HPDE6-E6E7 (cell line): ENCODE measurements around the gene NOVA1.
A peak's percentile ranks its signal among the peaks of the same experiment; 100 is the strongest.

ENCODE experiments used
- DNase-seq: peaks from one replicate; pipeline ENCODE4 v3.0.0; 2011; ENCODE audit warnings: missing footprints; ENCODE audit errors: extremely low spot score

NOVA1 gene

DNA sequence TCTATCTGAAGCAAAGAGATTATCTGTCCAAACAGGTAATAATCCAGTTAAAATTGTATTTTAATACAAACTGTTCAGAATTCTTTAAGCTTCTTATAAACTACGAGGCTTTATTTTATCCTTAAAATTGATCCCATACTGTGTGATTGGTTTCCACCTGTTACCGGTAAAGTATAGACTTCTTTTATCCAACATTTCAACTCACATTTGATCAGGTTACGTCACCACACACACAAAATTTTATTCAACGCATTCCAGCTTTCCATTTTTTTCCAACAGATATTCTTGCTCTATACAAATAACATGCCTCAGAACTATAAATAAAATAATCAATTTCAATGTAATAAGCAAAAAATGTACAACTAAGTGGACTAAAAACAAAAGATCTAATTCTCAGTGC, 4.5 kb downstream of the NOVA1 start:
- DNase-seq = no peak

DNA sequence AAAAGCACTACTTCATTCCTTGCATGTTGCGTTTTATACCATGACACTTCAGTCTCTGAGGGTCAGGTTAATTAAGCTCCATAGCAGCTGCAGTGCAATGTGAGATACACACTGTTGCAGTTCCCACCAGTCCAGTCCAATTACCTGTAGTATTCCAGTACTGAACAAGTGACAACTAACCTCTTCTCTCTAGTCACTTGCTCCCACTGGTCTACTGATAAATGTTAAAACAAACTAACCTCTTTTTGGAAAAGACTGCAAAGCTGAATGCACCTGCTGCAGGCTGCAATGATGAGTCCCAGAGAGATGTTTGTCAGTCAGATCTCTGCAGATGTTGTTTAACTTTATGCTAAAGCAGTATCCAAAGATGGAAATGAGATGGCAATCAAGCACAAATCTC, 7.9 kb downstream of the NOVA1 start:
- DNase-seq = no peak

DNA sequence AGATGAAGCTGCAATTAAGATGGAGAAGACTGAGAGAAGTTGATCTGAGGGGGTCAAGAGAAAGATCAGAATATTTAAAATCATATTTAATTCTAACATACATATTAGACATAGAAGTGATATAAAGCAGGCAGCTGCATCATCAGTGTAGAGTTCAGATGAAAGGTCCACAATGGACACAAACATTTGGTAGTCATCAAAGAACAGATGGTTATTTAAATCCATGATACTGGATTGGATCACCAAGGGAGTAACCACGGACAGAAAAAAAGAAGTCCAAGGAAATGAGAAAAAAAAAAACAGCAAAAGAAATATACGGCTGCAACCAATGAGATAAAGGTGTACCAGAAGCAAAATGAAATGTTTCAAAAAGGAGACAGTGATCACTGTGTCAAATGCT, 20.1 kb downstream of the NOVA1 start:
- DNase-seq = no peak

DNA sequence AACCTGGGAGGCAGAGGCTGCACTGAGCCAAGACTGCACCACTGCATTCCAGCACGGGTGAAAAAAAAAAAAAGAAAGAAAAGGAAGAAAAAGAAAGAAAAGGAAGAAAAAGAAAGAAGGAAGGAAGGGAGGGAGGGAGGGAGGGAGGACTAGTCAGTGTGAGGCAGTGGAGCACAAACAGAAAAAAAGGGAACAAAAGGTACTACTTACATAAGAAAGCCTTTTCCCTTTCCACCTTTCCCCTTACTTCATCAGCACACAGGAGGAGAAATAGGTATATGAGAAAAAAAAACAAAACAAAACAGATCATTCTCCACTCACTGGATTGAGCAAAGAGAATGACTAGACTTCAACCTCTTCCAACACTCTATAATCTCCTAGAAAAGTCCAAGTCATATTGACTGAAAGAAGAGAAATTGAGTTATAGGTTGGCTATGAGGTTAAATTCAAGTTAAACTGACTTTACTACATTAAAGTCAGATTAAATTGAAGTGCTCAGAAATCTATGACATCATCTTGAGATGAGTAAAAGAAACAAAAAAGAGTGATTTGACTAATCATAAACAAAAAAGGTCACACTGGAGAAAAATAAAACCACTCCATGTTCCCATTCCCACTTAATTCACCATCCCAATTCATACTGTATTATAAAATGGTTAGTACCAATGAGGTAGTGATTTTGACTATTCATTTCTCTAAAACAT, 43.6 kb downstream of the NOVA1 start:
- DNase-seq = no peak

DNA sequence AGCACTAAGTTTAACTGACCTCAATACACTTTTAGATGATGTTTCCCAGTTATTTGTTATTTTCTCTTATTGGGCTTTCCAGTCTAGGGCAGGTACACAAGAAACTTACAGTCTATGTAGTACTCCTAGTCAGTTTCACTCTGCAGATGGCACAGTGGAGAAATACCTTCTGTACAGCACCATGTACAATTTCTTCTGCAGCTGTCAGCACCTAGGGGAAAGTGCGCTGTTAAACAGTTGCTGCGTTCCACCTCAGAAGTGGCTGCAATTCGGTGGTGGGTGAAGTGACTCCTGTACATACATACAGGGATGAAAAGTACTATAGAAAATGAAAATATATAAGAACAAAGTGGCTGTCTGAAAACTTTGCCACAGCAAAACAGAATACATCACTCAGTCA, 48.3 kb downstream of the NOVA1 start:
- no peak for DNase-seq

DNA sequence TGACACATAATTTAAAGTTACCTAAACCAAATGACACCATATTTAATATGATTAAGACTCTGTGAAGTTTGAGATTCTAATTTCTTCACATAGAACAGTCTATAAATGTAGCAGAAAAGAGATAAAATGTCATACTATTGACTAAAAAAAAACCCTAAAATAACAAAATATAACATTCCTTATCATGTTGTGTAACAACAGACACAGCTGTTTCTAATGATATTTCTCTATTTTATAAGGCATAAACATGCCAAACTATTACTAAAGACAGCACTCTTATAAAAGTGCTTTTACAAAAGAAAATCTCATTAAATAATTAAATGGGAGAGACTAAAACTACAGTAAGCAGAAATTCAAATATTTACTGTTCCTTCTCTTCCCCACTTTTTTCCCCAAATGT, 49.4 kb downstream of the NOVA1 start:
- no peak for DNase-seq

DNA sequence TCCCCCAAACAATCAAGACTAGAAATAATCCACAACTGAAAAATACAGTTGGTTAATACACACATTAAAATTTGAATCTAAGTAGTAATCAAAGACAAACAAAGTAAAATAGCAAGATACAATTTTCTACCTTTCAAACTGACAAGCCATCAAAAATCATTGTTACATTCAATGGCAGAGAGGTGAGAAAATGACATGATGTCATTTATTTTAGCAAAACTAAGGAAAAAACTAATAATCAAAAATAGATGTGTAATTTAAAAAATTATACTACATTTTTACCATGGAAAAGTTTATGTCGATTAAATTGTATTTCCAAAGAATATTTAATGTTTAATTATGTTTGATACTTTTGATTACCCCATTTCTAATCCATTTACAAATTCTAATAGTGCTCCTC, 59.7 kb downstream of the NOVA1 start:
- DNase-seq = no peak

DNA sequence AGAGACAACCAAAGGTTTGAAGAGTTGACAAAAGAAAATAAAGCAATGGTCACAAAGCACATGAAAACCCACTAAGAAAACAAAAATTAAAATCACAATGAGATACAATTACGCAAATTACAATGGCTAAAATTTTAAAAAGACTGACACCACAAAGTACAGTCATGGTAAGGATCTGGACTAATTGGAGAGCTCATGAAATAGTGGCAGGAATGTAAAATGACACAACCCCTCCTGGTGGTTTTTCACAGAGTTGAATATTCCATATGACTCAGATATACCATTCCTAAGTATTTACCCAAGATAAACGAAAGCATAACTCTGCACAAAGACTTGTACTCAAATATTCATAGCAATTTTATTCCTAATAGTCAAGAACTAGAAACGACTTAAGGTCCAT, 65.9 kb downstream of the NOVA1 start:
- DNase-seq = peak; percentile 26

DNA sequence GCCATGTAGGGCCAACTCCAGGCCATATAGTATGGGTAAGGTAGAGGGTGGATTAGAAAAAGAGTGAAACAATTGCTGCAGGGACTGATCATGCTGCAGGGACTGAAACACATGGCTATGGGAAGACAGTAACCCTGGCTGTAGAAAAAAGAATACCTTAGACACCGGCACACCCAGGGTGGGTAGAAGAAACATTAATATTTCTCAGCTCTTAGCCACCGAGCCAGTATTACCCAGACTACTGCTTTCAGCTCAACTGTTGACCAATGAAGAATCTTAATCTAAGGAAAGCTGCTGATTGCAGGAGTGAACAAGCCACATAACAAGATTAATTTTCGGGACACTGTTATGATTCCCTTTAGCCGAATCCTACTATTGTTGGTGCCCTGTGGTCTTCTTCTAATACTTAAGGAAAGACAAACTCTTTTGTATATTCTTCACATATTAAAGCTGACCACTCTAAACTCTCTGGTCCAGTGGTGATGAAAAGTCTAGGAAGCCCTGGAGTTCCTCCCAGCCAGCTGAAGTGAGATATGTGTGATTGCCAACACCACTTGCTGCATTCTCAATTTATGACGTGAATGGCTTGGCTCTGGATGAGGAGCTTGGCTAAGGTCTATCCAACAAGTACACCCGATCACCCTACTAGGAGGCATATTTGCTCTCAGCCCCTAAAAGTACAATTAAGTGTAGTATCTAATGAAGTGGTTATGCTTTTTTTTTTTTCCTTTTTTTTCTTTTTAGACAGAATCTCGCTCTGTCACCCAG, 69.2 kb downstream of the NOVA1 start:
- DNase-seq = no peak

DNA sequence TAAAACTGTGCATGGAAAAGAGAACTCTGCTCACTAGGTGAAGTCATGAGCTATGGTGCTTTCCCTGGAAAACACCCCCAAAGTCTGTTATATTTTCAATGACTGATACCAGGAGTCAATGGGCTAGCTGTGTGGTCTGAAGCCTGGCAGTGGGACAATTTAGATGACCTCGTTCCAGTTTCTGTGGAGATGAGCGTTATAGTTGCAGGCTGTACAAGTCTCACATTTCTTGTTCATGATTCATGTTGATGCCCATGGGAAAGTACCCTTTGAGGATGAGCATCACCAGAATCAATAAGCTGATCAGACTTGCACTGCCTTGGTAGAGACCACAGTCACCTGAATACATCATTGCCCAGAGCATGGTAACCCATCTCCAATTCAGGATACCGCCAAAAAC, 70.7 kb downstream of the NOVA1 start:
- no peak for DNase-seq

DNA sequence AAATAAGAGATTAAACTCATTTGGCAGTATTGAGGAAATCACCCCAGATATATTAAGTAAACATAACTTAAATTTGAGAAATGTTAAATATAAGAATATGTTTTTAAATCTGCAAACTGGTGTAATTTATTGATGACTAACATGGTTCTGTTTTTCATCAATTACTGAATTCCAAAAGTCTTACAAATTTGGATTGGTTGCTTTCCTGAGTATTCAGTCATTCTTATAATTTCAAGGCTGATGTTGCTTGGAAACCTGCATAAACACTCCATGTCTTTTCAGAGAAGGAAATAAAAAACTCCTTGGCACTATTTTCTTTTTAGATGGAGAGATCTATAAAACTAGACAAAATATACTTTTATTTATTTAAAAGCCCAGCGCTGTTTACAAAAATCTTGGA, 71.7 kb downstream of the NOVA1 start:
- no peak for DNase-seq

DNA sequence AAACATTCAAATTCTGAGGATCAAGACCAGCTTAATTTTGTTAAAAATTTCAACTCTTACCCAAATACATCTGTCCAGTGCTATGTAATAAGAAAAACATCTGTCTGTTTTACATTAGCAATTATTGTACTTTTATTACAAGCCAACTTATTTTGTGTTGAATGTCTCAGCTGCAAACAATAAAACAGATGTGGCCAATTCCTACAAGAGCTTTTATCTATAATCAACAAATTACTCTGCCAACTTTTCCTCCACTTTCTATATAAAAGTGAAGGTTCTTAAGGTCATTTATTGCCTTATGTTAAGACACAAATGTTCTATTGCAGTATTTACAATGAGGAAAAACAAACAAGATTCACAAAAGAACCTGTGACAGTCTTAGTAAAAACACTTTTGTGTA, 72.7 kb downstream of the NOVA1 start:
- DNase-seq = no peak

DNA sequence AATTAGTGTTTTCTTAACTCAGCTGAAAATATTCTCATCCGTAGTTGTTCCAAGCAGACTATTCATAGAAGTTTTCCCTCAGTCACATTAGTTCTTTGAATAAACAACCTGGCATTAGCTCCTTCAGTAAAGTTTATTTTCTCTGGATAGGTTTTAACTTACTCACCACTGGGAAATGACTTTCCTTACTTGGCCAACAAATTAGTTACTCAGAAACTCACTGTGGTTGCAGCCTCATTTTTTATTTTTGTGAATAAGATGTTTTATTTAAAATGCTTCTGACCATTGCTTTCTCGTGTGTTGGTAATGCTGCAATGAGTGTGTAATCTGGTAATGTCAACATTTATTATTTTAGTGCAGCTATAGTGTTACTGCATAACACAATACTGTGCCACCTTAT, 74.9 kb downstream of the NOVA1 start:
- DNase-seq = no peak

DNA sequence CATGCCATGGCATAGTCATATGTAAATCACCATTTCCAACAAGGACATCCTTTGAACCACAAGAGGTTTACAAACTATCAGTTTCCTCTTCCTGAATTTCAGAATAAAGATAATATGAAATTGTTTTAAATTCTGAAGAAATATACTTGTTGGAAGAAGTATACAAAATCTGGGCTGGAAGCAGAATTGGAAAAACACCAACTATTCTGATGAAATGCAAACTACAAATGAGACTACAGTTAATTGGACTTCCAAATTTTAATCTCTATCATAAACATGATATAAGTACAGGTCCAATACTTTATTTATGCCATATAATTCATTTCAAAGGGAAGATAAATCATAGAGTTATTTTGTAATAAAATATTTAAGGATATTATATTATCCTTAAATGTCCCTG, 80.1 kb downstream of the NOVA1 start:
- no peak for DNase-seq

DNA sequence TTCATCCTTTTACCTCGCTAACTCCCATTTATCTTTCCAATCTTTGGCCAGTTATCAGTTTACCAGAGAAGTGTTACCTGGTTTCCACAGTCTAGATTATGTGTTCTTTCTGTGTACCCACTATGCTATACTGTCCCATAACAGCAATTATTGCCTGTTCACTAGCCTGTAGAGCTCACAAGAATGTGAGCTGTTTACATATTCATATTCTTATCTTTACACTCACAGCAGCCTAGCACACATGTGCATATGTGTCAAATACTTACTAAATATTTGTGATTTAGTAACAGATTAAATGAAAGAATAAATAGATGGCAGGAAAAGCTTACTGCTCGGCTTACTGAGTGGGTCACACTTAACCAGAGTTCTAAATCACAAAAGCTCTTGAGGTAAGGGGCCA, 97.8 kb downstream of the NOVA1 start:
- no peak for DNase-seq

DNA sequence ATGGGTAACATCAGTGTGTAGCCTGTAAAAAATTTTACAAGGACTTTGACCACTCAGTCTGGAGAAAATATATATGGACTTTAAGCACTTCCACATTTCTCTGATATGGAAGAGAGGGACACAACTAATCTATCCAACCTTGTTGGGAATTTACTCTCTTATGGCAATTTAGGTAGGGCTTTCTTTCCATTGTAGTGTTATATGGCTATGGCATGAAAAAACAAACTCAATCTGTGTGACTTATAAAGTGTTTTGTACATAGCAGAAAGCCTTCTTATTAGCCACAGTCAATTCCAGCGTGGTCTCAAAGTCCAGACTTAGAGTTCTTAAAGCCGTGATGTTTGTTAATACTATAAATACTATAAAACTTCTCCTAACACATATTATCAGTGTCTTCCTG, 98.3 kb downstream of the NOVA1 start:
- no peak for DNase-seq

DNA sequence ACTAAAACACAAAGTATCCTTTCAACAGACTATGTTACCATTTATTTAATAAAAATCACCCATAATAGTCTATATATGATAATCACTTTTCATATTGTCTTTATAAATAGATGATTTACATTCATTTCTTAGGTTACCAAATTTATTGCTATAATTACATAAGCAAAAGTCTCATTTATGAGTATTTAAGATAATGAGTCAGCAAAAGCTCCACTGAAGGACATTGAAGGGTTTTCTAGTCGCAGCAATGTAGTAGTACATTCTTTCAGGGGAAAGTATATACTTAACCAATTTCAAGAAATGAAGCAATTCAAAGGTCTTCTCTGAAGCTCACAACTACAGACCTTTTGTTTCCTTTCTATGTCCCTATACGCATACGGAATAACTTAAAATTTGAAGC, 110.9 kb downstream of the NOVA1 start:
- DNase-seq = no peak

DNA sequence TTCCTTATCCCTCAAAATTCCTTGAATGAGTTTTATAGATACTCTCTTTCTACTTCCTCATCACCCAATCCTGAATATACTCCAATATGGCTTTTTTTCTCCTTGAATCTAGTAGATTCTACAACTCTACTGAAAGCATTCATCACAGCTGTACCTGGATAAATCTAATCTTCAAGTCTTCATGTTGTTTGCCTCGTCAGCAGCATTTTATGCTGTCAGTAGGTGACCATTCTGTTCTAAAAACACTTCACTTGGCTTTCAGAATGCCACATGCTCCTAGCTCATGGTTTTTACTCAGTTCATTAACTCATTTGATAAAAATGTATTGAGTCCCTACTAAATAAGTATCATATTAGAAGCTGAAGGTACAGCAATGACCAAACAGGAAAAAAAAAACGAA, 113.3 kb downstream of the NOVA1 start:
- no peak for DNase-seq

DNA sequence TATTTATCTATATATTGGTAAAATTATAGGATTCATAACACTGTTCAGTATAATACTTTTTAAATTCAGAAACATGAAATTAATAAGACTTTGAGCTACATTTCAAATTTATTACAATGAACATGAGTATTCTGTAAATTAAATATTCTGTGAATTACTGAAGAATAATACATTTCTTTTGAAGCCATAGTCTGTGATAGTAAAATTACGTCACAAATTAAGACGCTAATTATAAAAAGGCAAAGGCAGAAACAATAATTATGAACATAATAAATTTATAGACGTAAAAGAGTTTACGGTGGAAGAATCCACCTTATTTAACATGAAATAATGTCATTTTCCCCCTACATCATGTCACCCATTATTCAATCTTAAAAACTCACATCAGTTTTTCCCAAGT, 118.9 kb downstream of the NOVA1 start:
- no peak for DNase-seq

DNA sequence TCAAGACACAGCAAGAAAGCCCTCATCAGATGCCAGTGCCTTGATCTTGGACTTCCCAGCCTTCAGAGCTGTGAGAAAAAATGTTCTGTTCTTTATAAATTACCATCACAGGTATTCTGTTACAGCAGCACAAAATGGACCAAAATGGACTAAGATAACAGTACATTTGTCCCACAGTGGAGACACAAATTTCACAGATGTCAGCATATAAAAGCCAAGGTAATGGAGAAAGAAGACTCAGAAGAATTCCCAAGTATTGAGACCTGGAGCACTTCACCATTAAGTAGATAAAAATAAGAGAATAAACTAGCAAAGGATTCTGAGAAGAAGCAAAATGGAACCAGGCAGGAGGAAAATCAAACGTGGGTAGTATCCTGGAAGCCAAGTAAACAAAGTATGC, 131.0 kb downstream of the NOVA1 start:
- no peak for DNase-seq

DNA sequence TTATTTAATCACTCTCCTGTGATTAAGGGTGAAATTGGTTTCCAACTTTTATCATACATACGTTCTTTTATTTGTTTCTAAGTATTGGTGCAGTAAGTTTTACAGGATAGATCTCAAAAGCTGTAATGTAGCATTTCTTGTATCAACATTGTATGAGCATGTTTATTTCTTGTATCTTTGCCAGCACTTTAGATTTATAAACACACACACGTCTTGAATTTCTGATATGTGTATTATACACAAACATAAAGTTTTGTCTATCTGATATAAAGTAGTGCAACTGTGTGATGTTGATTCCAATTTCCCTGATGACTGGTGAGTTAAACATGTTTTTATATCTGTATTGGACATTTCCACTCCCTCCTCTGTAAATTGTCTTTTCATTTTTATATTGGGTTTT, 134.7 kb downstream of the NOVA1 start:
- no peak for DNase-seq

DNA sequence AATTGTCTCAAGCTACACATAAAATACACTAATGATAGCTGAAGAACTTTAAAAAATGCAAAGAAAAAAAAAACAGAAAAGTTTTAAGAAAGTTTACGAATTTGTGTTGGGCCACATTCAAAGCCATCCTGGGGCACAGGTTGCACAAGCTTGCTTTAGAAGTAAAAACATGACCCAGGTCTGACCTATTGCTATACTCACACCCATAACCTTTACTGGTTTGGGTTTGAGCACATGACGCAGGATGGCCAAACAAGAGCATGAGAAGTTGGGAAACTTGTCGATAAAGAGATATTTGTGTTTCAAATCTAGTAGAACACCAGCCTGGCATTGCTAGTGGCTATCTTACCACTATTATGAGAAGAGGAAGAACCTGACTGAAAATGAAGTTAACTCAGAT, 143.7 kb downstream of the NOVA1 start:
- no peak for DNase-seq

DNA sequence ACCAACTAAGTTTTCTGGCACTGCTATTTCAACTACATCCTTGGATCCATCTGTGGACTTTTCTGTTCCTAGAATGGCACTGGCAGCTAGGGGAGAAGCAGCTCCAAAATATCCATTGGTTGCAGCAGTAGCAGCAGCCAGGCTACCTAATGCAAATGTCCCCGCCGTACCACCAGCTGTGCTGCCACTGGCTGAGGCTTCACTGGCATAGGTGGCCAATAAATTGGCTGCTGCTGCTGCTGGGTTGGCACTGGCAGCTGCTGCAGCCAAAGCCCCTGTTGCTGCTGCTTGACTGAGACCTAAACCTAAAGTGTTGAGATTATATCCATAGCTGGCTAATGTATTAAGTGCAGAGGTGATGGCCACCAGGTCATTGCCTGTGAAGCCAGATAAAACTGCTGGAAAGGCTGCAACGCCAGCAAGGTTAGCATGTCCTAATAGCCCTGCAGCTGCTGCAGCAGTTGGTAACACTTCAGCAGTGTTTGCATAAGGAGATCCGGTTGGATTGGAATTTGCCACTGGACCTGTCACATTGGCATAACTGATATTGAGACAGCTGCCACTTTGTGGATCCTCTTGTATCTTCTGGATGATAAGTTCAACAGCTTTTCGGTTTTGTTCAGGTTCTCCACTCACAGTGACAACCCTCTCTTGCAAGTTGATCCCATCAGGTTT, 149.5 kb downstream of the NOVA1 start:
- DNase-seq = no peak
